ENCODE data around the gene HPGD. TPM values are rescaled to one million over a fixed set of nuclear protein-coding genes. Genes with fewer than 3 reads are reported as not detected.

Gene HPGD
- total RNA-seq, 4 donors from 2014 or later, result 1.0 to 7.2 (median 2.7) TPM

GRCh38 chr4:174449944-174450785 lies 72.1 kb downstream of the HPGD start:
- 45 to 53% methylated on average over 5 of the region's 5 CpGs for WGBS, 2 donors
- H3K27ac ChIP-seq, result no peak overlapping the region

DNA sequence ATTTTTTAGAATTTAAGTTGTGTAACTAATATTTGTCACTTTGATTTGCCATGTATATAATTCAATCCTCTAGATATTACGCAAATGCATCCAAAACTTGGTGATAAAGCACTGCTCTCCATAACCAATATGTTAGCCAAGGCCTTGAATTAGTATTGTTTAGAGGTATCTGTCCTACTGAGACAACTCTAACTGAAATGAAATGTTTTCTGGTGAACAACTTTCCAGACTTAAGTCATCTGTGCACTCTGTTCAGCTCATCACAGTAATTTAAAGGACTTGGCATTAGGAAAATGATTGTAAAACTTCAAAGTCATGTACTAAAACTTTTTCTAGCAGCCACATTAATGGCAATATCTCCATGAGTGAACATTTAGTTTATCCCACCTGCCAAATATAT lies 73.1 kb downstream of the HPGD start:
- H3K4me1 ChIP-seq, result peaks cover 0 to 5% (median 0%) of the 10 kb centered on the region in 4 donors

More at GRCh38 chr4:174449944-174450785, 72.1 kb downstream of the HPGD start:
- H3K36me3 ChIP-seq, result no peaks in the 10 kb centered on the region
- peaks cover 0 to 5% (median 0%) of the 10 kb centered on the region in 4 donors for H3K4me1 ChIP-seq
- H3K27me3 ChIP-seq, result no peaks in the 10 kb centered on the region
- TF ChIP-seq POLR2A (IDR thresholded peaks at IDR 0.05) (no peak), EP300 (IDR thresholded peaks at IDR 0.05) (no peak)
- TF ChIP-seq, protein P1, sequence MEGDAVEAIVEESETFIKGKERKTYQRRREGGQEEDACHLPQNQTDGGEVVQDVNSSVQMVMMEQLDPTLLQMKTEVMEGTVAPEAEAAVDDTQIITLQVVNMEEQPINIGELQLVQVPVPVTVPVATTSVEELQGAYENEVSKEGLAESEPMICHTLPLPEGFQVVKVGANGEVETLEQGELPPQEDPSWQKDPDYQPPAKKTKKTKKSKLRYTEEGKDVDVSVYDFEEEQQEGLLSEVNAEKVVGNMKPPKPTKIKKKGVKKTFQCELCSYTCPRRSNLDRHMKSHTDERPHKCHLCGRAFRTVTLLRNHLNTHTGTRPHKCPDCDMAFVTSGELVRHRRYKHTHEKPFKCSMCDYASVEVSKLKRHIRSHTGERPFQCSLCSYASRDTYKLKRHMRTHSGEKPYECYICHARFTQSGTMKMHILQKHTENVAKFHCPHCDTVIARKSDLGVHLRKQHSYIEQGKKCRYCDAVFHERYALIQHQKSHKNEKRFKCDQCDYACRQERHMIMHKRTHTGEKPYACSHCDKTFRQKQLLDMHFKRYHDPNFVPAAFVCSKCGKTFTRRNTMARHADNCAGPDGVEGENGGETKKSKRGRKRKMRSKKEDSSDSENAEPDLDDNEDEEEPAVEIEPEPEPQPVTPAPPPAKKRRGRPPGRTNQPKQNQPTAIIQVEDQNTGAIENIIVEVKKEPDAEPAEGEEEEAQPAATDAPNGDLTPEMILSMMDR (IDR thresholded peaks at IDR 0.05), result no peak
- H3K9me3 ChIP-seq, result no peaks in the 10 kb centered on the region
- DNase-seq (ENCODE audit: low spot score in 2 of 2), result no peak
- H3K4me3 ChIP-seq, result no peak overlapping the region

DNA sequence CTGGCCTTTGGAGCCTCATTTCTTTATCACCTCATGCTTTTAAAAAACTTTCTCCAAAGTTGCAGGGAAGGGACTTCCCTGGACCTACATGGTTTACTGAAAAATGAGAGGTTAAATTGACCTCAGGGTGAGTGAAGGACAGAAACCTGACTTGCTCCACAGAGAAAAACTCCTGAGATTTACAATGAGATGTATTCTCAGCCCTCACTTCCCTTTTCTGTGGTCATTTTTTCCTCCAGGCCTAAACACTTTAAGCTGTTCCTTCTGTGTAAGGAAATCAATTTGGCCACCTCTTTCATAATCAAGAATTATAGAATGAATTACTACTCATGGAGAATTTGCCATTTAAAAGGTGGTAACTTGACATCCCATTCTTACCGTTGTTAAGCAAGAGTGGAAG lies 77.9 kb downstream of the HPGD start:
- Histone ChIP-seq H3K9me3 (no peaks in the 10 kb centered on the region), H3K4me1 (no peaks in the 10 kb centered on the region), H3K4me3 (no peak overlapping the region), H3K27ac (no peak overlapping the region), H3K27me3 (no peaks in the 10 kb centered on the region), H3K36me3 (no peaks in the 10 kb centered on the region)
- WGBS, 2 donors, result 52 to 55% methylated on average over 1 of the region's 1 CpG
- DNase-seq (ENCODE audit: low spot score in 2 of 2), result no peak
- no peak for TF ChIP-seq POLR2A (IDR thresholded peaks at IDR 0.05)
- TF ChIP-seq, protein P1 (IDR thresholded peaks at IDR 0.05), result no peak
- TF ChIP-seq EP300 (IDR thresholded peaks at IDR 0.05), result no peak

More for the DNA sequence above, 73.1 kb downstream of the HPGD start:
- Histone ChIP-seq H3K27me3 (no peaks in the 10 kb centered on the region), H3K27ac (no peak overlapping the region), H3K36me3 (no peaks in the 10 kb centered on the region), H3K4me3 (no peak overlapping the region), H3K9me3 (no peaks in the 10 kb centered on the region)
- WGBS, 2 donors, result 92 to 100% methylated on average over 1 of the region's 1 CpG
- TF ChIP-seq EP300 (IDR thresholded peaks at IDR 0.05), result no peak
- TF ChIP-seq, protein P1 (IDR thresholded peaks at IDR 0.05), result no peak
- TF ChIP-seq POLR2A (IDR thresholded peaks at IDR 0.05), result no peak
- no peak for DNase-seq (ENCODE audit: low spot score in 2 of 2)

Other genes starting within 250 kb of the HPGD start
- gene FBXO8, start 238.8 kb downstream of the HPGD start, total RNA-seq, result 10 to 100 TPM; 25.3 to 34.3 (median 30.3) TPM
- gene CEP44, start 238.6 kb downstream of the HPGD start, total RNA-seq, result 10 to 100 TPM; 16.7 to 27.4 (median 21.5) TPM

Data from tibial nerve (tissue), 4 donors.